Panc1 (cell line): ENCODE results near the gene PAPOLB. TPM values are rescaled to one million over a fixed set of nuclear protein-coding genes. Genes with fewer than 3 reads are reported as not detected.

Experiments
- ATAC-seq: fragments of 200-7000 bp; cut with Tn5 transposase; 2 replicates; pipeline ENCODE4 v1.9.1; 2020; ENCODE audit warnings: mild to moderate bottlenecking, moderate library complexity
- BruUV-seq: library from RNA; stranded (reverse); fragments of 400-500 nt; replicated peaks from 2 replicates; lab custom pipeline; 2021; lab: Mats Ljungman, UMichigan
- CTCF ChIA-PET: fragments of 300-600 bp; sonication (Branson Sonifier 250); formaldehyde crosslinking; loops from one replicate; lab custom pipeline; 2022; ENCODE audit warnings: antibody characterized with exemption; lab: Charles Lee
- POLR2A ChIA-PET: fragments of 300-600 bp; sonication (Branson Sonifier 250); formaldehyde crosslinking; loops from one replicate; lab custom pipeline; 2022; ENCODE audit warnings: antibody characterized with exemption; lab: Charles Lee
- DNase-seq: peaks from one replicate; pipeline ENCODE4 v3.0.0-alpha.2; 2010; ENCODE audit warnings: low read depth, low spot score
- H3K27ac ChIP-seq: 2 replicates; pipeline ENCODE4 v1.5.1; 2011; ENCODE audit warnings: mild to moderate bottlenecking, low read length, inconsistent platforms
- H3K27me3 ChIP-seq: fragments of 200-500 bp; sonication (Bioruptor generic); 2 replicates; pipeline ENCODE4 v1.6.0; 2014; ENCODE audit warnings: low read length, inconsistent platforms; ENCODE audit not compliant: control insufficient read depth, insufficient read depth
- H3K36me3 ChIP-seq: fragments of 200-500 bp; sonication (Bioruptor generic); 2 replicates; pipeline ENCODE4 v1.5.1; 2014; ENCODE audit warnings: inconsistent platforms, mild to moderate bottlenecking, low read length, moderate library complexity; ENCODE audit not compliant: control insufficient read depth, insufficient read depth
- H3K4me1 ChIP-seq: 2 replicates; pipeline ENCODE4 v1.5.1; 2011; ENCODE audit warnings: inconsistent platforms, mild to moderate bottlenecking, low read length, moderate library complexity; ENCODE audit not compliant: control insufficient read depth, insufficient read depth
- H3K4me3 ChIP-seq, 2 experiments: 2 replicates each; pipeline ENCODE4 v1.5.1; 2011 to 2012; ENCODE audit warnings: low read depth in 2 of 2, low read length in 2 of 2, mild to moderate bottlenecking in 2 of 2, inconsistent platforms in 1 of 2, moderate library complexity in 1 of 2
- H3K9me3 ChIP-seq: fragments of 200-500 bp; sonication (Bioruptor generic); 2 replicates; pipeline ENCODE4 v1.5.1; 2014; ENCODE audit warnings: low read depth, mild to moderate bottlenecking, inconsistent platforms, low read length, moderate library complexity; ENCODE audit not compliant: control insufficient read depth, insufficient read depth
- CTCF ChIP-seq: fragments of 450-650 bp; IDR thresholded peaks from 2 replicates; pipeline ENCODE4 v1.5.1; 2017; ENCODE audit warnings: mild to moderate bottlenecking
- POLR2AphosphoS5 ChIP-seq: IDR thresholded peaks from 2 replicates; pipeline ENCODE4 v1.6.1; 2012; ENCODE audit warnings: mild to moderate bottlenecking, low read depth, low read length, moderate library complexity
- SIN3A ChIP-seq: IDR thresholded peaks from 2 replicates; pipeline ENCODE4 v1.6.1; 2012; ENCODE audit warnings: low read depth, mild to moderate bottlenecking, low read length, moderate library complexity, borderline replicate concordance; ENCODE audit not compliant: insufficient read depth
- TCF7L2 ChIP-seq: IDR thresholded peaks from 2 replicates; pipeline ENCODE4 v1.6.1; 2011; ENCODE audit warnings: mild to moderate bottlenecking, low read depth, low read length, inconsistent platforms
- in situ Hi-C: cut with HindIII; loops from 2 replicates; pipeline ENCODE4 v1.10.0; 2016; ENCODE audit warnings: low sequenced_read_pairs, low pct_unique_long_range_greater_than_20kb
- intact Hi-C: fragments of 100-400 bp; cut with micrococcal nuclease; formaldehyde crosslinking; loops from one replicate; pipeline ENCODE4 v1.10.0; 2022; ENCODE audit not compliant: unreplicated experiment
- total RNA-seq: library from RNA; stranded (reverse); gene quantifications from one replicate; pipeline ENCODE4 v1.2.1, GENCODE V29; 2021; ENCODE audit not compliant: unreplicated experiment
- TF ChIP-seq, protein P1 (sequence below), 2 experiments: IDR thresholded peaks; 2 replicates each; pipeline ENCODE4 v1.6.1; 2011 to 2012; ENCODE audit warnings: low read depth in 2 of 2, control low read depth in 1 of 2, low read length in 1 of 2, mild to moderate bottlenecking in 1 of 2, moderate library complexity in 1 of 2; ENCODE audit not compliant: insufficient read depth in 1 of 2

Gene PAPOLB
- total RNA-seq, 1 experiment from 2014 or later, result not detected

- intact Hi-C loops, result no loop called here
- ChIA-PET POLR2A (interaction anchor here (0.5 kb wide), 1 partner anchor 548 kb away, joined by 7 read pairs; no protein-coding TSS in a partner anchor), CTCF (interaction anchor here (0.5 kb wide), 1 partner anchor 31 kb away, joined by 6 read pairs; no protein-coding TSS in a partner anchor)
- TF ChIP-seq TCF7L2 (no peak), CTCF (no peak), POLR2AphosphoS5 (no peak), SIN3A (no peak)
- TF ChIP-seq, protein P1, sequence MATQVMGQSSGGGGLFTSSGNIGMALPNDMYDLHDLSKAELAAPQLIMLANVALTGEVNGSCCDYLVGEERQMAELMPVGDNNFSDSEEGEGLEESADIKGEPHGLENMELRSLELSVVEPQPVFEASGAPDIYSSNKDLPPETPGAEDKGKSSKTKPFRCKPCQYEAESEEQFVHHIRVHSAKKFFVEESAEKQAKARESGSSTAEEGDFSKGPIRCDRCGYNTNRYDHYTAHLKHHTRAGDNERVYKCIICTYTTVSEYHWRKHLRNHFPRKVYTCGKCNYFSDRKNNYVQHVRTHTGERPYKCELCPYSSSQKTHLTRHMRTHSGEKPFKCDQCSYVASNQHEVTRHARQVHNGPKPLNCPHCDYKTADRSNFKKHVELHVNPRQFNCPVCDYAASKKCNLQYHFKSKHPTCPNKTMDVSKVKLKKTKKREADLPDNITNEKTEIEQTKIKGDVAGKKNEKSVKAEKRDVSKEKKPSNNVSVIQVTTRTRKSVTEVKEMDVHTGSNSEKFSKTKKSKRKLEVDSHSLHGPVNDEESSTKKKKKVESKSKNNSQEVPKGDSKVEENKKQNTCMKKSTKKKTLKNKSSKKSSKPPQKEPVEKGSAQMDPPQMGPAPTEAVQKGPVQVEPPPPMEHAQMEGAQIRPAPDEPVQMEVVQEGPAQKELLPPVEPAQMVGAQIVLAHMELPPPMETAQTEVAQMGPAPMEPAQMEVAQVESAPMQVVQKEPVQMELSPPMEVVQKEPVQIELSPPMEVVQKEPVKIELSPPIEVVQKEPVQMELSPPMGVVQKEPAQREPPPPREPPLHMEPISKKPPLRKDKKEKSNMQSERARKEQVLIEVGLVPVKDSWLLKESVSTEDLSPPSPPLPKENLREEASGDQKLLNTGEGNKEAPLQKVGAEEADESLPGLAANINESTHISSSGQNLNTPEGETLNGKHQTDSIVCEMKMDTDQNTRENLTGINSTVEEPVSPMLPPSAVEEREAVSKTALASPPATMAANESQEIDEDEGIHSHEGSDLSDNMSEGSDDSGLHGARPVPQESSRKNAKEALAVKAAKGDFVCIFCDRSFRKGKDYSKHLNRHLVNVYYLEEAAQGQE (IDR thresholded peaks at IDR 0.05; ENCODE audit: insufficient read depth in 1 of 2, low read depth in 2 of 2, low read length in 1 of 2), result no peak
- Histone ChIP-seq H3K36me3 (no peaks in the 10 kb centered on the region), H3K27me3 (no peaks in the 10 kb centered on the region), H3K4me3 (no peak overlapping the region), H3K9me3 (no peaks in the 10 kb centered on the region), H3K27ac (no peak overlapping the region), H3K4me1 (no peaks in the 10 kb centered on the region)
- DNase-seq (no peak), ATAC-seq (0 out of 2 replicates have a peak, but pooled peaks have one; percentile 23)
- in situ Hi-C loops, result no loop called here
- no TSS peak for BruUV-seq
Observed at GRCh38 chr7:4823441-4824119, 38.2 kb downstream of the PAPOLB start.

GRCh38 chr7:4822677-4823076 is 39.2 kb downstream of the PAPOLB start:
- no peak for ATAC-seq
- Histone ChIP-seq H3K27ac (no peak overlapping the region), H3K9me3 (no peaks in the 10 kb centered on the region), H3K36me3 (no peaks in the 10 kb centered on the region), H3K4me3 (no peak overlapping the region), H3K27me3 (no peaks in the 10 kb centered on the region), H3K4me1 (no peaks in the 10 kb centered on the region)
- POLR2A ChIA-PET, result no interaction called here
- no peak for DNase-seq
- CTCF ChIA-PET, result no interaction called here
- no TSS peak for BruUV-seq
- in situ Hi-C loops, result no loop called here
- TF ChIP-seq, protein P1 (IDR thresholded peaks at IDR 0.05; ENCODE audit: insufficient read depth in 1 of 2, low read depth in 2 of 2, low read length in 1 of 2), result no peak
- TF ChIP-seq TCF7L2 (no peak), SIN3A (no peak), CTCF (no peak), POLR2AphosphoS5 (no peak)
- intact Hi-C loops, result no loop called here
